GM12891 (cell line): ENCODE results near the gene ADAMTS4.

Experiments used
- POLR2A ChIP-seq: IDR thresholded peaks from 2 replicates; pipeline ENCODE4 v1.6.1; 2011; ENCODE audit warnings: low read depth, low read length, control low read depth
- POLR2AphosphoS5 ChIP-seq: IDR thresholded peaks from 2 replicates; pipeline ENCODE4 v1.6.1; 2011; ENCODE audit warnings: low read depth, low read length, control low read depth
- POU2F2 ChIP-seq: IDR thresholded peaks from 2 replicates; pipeline ENCODE4 v1.6.1; 2011; ENCODE audit warnings: low read depth, mild to moderate bottlenecking, control low read depth, low read length, moderate library complexity
- SPI1 ChIP-seq: IDR thresholded peaks from 2 replicates; pipeline ENCODE4 v1.6.1; 2011; ENCODE audit warnings: low read depth, low read length, control low read depth
- TAF1 ChIP-seq: IDR thresholded peaks from 2 replicates; pipeline ENCODE4 v1.6.1; 2011; ENCODE audit warnings: low read depth, low read length, control low read depth

DNA sequence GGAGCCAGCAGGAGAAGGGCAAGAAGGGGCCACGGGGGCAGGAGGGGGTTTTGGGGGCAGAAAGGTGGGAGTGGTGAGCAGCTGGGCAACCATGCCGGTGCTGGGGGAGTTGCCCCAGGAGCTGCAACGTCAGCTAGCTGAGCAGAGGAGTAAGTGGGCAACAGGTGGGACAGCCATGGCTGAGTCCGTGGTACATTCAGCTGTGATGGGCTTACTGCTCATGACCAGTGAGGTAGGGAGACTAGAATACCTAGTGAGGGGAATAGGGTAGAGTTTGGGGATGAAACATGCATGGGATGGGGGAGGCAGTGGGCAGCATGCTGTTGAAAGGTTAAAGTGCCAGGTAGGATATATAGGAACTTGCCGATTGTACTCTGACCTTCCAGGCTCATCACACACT, 37.2 kb downstream of the ADAMTS4 start:
- TF ChIP-seq SPI1 = no peak
- TF ChIP-seq POLR2A = no peak
- TF ChIP-seq POU2F2 = no peak
- TF ChIP-seq POLR2AphosphoS5 = no peak
- no peak for TF ChIP-seq TAF1
